IMR-90 (cell line): Measurements from ENCODE around the gene SAMD4B.

Experiments
- CEBPB ChIP-seq: IDR thresholded peaks from 2 replicates; pipeline ENCODE4 v1.6.1; 2012; ENCODE audit warnings: low read depth, low read length, improper control_type of control experiment
- CTCF ChIP-seq: conservative IDR thresholded peaks from 2 replicates; pipeline ENCODE4 v1.5.1; 2012; ENCODE audit warnings: mild to moderate bottlenecking, low read depth, low read length, improper control_type of control experiment
- POLR2A ChIP-seq: IDR thresholded peaks from 2 replicates; pipeline ENCODE4 v1.6.1; 2012; ENCODE audit warnings: mild to moderate bottlenecking, low read depth, low read length
- RAD21 ChIP-seq: IDR thresholded peaks from 2 replicates; pipeline ENCODE4 v1.6.1; 2012; ENCODE audit warnings: low read length, improper control_type of control experiment
- RCOR1 ChIP-seq: IDR thresholded peaks from 2 replicates; pipeline ENCODE4 v1.6.1; 2012; ENCODE audit warnings: mild to moderate bottlenecking, low read length, improper control_type of control experiment; ENCODE audit not compliant: insufficient replicate concordance
- RFX5 ChIP-seq: IDR thresholded peaks from 2 replicates; pipeline ENCODE4 v1.8.0; 2012; ENCODE audit warnings: low read depth, mild to moderate bottlenecking, low read length, moderate library complexity
- SMC3 ChIP-seq: fragments of 150-350 bp; IDR thresholded peaks from 2 replicates; pipeline ENCODE4 v1.6.1; 2016; ENCODE audit warnings: low read depth, mild to moderate bottlenecking, antibody characterized with exemption, low read length, moderate library complexity

GRCh38 chr19:39316627-39317321 lies 25.4 kb upstream of the SAMD4B start:
- TF ChIP-seq CTCF: no peak
- TF ChIP-seq CEBPB: no peak
- TF ChIP-seq RFX5: no peak
- no peak for TF ChIP-seq POLR2A
- TF ChIP-seq RAD21: no peak
- no peak for TF ChIP-seq SMC3
- TF ChIP-seq RCOR1: no peak
